SK-N-SH treated with all-trans-retinoic acid at 6 μM for 48 hours (cell line): Measurements from ENCODE around the gene ALS2CL.

Experiments
- ARNTL ChIP-seq: fragments of 450-650 bp; formaldehyde crosslinking; IDR thresholded peaks from 2 replicates; pipeline ENCODE4 v1.5.0; 2020; ENCODE audit warnings: low read depth, mild to moderate bottlenecking, moderate library complexity, borderline replicate concordance
- BACH2 ChIP-seq: fragments of 250-450 bp; sonication (Bioruptor Pico); IDR thresholded peaks from 2 replicates; pipeline ENCODE4 v1.9.0; 2021; ENCODE audit warnings: mild to moderate bottlenecking, borderline replicate concordance
- ESRRG ChIP-seq: fragments of 250-450 bp; sonication (Bioruptor Pico); IDR thresholded peaks from 2 replicates; pipeline ENCODE4 v1.6.1; 2021; ENCODE audit warnings: mild to moderate bottlenecking
- PATZ1 ChIP-seq: fragments of 250-450 bp; sonication (Bioruptor Pico); IDR thresholded peaks from 2 replicates; pipeline ENCODE4 v1.8.0; 2020; ENCODE audit warnings: mild to moderate bottlenecking, moderate library complexity, borderline replicate concordance
- RARB ChIP-seq: fragments of 250-450 bp; sonication (Bioruptor Pico); IDR thresholded peaks from 2 replicates; pipeline ENCODE4 v1.8.0; 2021; ENCODE audit warnings: mild to moderate bottlenecking, moderate library complexity
- TOX ChIP-seq: fragments of 250-450 bp; sonication (Bioruptor Pico); IDR thresholded peaks from 2 replicates; pipeline ENCODE4 v1.8.0; 2021; ENCODE audit warnings: mild to moderate bottlenecking, moderate library complexity, borderline replicate concordance
- ZFP3 ChIP-seq: fragments of 250-450 bp; sonication (Bioruptor Pico); IDR thresholded peaks from 2 replicates; pipeline ENCODE4 v1.5.0; 2020; ENCODE audit warnings: mild to moderate bottlenecking, moderate library complexity
- ZFP30 ChIP-seq: fragments of 450-650 bp; formaldehyde crosslinking; IDR thresholded peaks from 2 replicates; pipeline ENCODE4 v1.5.0; 2022; ENCODE audit warnings: mild to moderate bottlenecking, moderate library complexity
- ZNF70 ChIP-seq: fragments of 450-650 bp; formaldehyde crosslinking; IDR thresholded peaks from 2 replicates; pipeline ENCODE4 v1.5.0; 2020; ENCODE audit warnings: mild to moderate bottlenecking, moderate library complexity
- ZNF8 ChIP-seq: fragments of 450-650 bp; formaldehyde crosslinking; IDR thresholded peaks from 2 replicates; pipeline ENCODE4 v1.5.0; 2020; ENCODE audit warnings: mild to moderate bottlenecking, moderate library complexity
- TF ChIP-seq, protein P1 (sequence below): fragments of 250-450 bp; sonication (Bioruptor Pico); IDR thresholded peaks from 2 replicates; pipeline ENCODE4 v1.5.0; 2020; ENCODE audit warnings: mild to moderate bottlenecking, moderate library complexity

GRCh38 chr3:46734773-46735172, 41.3 kb upstream of the ALS2CL start:
- TF ChIP-seq ZNF70 (CRISPR knock-in tag) (no peak), ESRRG (CRISPR knock-in tag) (no peak), RARB (CRISPR knock-in tag) (no peak), PATZ1 (CRISPR knock-in tag) (no peak), ZFP3 (CRISPR knock-in tag) (no peak), ARNTL (CRISPR knock-in tag) (no peak), ZNF8 (CRISPR knock-in tag) (no peak), TOX (CRISPR knock-in tag) (no peak), BACH2 (CRISPR knock-in tag) (no peak), ZFP30 (CRISPR knock-in tag) (no peak)
- TF ChIP-seq, protein P1, sequence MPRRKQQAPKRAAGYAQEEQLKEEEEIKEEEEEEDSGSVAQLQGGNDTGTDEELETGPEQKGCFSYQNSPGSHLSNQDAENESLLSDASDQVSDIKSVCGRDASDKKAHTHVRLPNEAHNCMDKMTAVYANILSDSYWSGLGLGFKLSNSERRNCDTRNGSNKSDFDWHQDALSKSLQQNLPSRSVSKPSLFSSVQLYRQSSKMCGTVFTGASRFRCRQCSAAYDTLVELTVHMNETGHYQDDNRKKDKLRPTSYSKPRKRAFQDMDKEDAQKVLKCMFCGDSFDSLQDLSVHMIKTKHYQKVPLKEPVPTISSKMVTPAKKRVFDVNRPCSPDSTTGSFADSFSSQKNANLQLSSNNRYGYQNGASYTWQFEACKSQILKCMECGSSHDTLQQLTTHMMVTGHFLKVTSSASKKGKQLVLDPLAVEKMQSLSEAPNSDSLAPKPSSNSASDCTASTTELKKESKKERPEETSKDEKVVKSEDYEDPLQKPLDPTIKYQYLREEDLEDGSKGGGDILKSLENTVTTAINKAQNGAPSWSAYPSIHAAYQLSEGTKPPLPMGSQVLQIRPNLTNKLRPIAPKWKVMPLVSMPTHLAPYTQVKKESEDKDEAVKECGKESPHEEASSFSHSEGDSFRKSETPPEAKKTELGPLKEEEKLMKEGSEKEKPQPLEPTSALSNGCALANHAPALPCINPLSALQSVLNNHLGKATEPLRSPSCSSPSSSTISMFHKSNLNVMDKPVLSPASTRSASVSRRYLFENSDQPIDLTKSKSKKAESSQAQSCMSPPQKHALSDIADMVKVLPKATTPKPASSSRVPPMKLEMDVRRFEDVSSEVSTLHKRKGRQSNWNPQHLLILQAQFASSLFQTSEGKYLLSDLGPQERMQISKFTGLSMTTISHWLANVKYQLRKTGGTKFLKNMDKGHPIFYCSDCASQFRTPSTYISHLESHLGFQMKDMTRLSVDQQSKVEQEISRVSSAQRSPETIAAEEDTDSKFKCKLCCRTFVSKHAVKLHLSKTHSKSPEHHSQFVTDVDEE (CRISPR knock-in tag): no peak
